Mononuclear cell (primary cell): ENCODE results near the gene CHMP2B. TPM values are rescaled to one million over a fixed set of nuclear protein-coding genes. Genes with fewer than 3 reads are reported as not detected.
"Not testable (repeated sequence)": the region's sequence is repeated elsewhere in the genome, so short reads cannot be mapped to it uniquely, and the experiment has no call there.

Experiments used
- H3K27me3 ChIP-seq: 2 replicates; pipeline ENCODE4 v1.6.0; 2011; ENCODE audit warnings: low read length, control low read depth; ENCODE audit not compliant: insufficient read depth
- H3K4me1 ChIP-seq: 2 replicates; pipeline ENCODE4 v1.5.1; 2011; ENCODE audit warnings: mild to moderate bottlenecking, low read length, control low read depth; ENCODE audit not compliant: insufficient read depth
- H3K4me3 ChIP-seq: 2 replicates; pipeline ENCODE4 v1.5.1; 2011; ENCODE audit warnings: mild to moderate bottlenecking, low read length, moderate library complexity
- H3K9me3 ChIP-seq: 2 replicates; pipeline ENCODE4 v1.5.1; 2011; ENCODE audit warnings: low read depth, mild to moderate bottlenecking, control low read depth, low read length
- total RNA-seq: library from RNA; depleted of rRNA; stranded (reverse); fragments of >200 nt; gene quantifications from one replicate; pipeline ENCODE4 v1.2.3, GENCODE V29; 2012

Gene CHMP2B
- total RNA-seq, 1 donor = 56.9 TPM

GRCh38 chr3:87206635-87207034 is 20.5 kb upstream of the CHMP2B start:
- Histone ChIP-seq H3K4me3 (no peak overlapping the region), H3K4me1 (no peaks in the 10 kb centered on the region), H3K9me3 (no peaks in the 10 kb centered on the region), H3K27me3 (peaks cover 2% of the 10 kb centered on the region)

GRCh38 chr3:87207460-87207859 is 19.6 kb upstream of the CHMP2B start:
- H3K4me1 ChIP-seq = no peaks in the 10 kb centered on the region
- no peak overlapping the region for H3K4me3 ChIP-seq
- peaks cover 2% of the 10 kb centered on the region for H3K27me3 ChIP-seq
- no peaks in the 10 kb centered on the region for H3K9me3 ChIP-seq

- Histone ChIP-seq H3K27me3 (peaks cover 2% of the 10 kb centered on the region), H3K9me3 (no peaks in the 10 kb centered on the region)
Observed at GRCh38 chr3:87209111-87209510, 18.0 kb upstream of the CHMP2B start.

GRCh38 chr3:87218560-87218959 is 8.5 kb upstream of the CHMP2B start:
- no peak overlapping the region for H3K4me3 ChIP-seq
- peaks cover 13% of the 10 kb centered on the region for H3K27me3 ChIP-seq
- H3K9me3 ChIP-seq = no peaks in the 10 kb centered on the region
- H3K4me1 ChIP-seq = no peaks in the 10 kb centered on the region

More at GRCh38 chr3:87209111-87209510, 18.0 kb upstream of the CHMP2B start:
- Histone ChIP-seq H3K4me1 (no peaks in the 10 kb centered on the region), H3K4me3 (no peak overlapping the region)

GRCh38 chr3:87219611-87220010 is 7.5 kb upstream of the CHMP2B start:
- peaks cover 16% of the 10 kb centered on the region for H3K27me3 ChIP-seq
- no peak overlapping the region for H3K4me3 ChIP-seq
- H3K9me3 ChIP-seq = no peaks in the 10 kb centered on the region
- H3K4me1 ChIP-seq = no peaks in the 10 kb centered on the region

GRCh38 chr3:87225659-87226058 is 1.4 kb upstream of the CHMP2B start:
- peaks cover 7% of the 10 kb centered on the region for H3K27me3 ChIP-seq
- no peak overlapping the region for H3K4me3 ChIP-seq

GRCh38 chr3:87227835-87228144 is 681 bp downstream of the CHMP2B start:
- no peaks in the 10 kb centered on the region for H3K9me3 ChIP-seq
- H3K4me3 ChIP-seq = peak overlapping the region; percentile 71
- H3K27me3 ChIP-seq = peaks cover 7% of the 10 kb centered on the region
- H3K4me1 ChIP-seq = peaks cover 10% of the 10 kb centered on the region

More at GRCh38 chr3:87225659-87226058, 1.4 kb upstream of the CHMP2B start:
- Histone ChIP-seq H3K9me3 (no peaks in the 10 kb centered on the region), H3K4me1 (peaks cover 10% of the 10 kb centered on the region)

GRCh38 chr3:87228316-87228715 is 1.2 kb downstream of the CHMP2B start:
- Histone ChIP-seq H3K4me3 (no peak overlapping the region), H3K27me3 (peaks cover 3% of the 10 kb centered on the region)

GRCh38 chr3:87229113-87229512 is 2.0 kb downstream of the CHMP2B start:
- H3K27me3 ChIP-seq = peaks cover 3% of the 10 kb centered on the region
- H3K4me1 ChIP-seq = peaks cover 10% of the 10 kb centered on the region
- no peak overlapping the region for H3K4me3 ChIP-seq
- no peaks in the 10 kb centered on the region for H3K9me3 ChIP-seq

More at GRCh38 chr3:87228316-87228715, 1.2 kb downstream of the CHMP2B start:
- peaks cover 10% of the 10 kb centered on the region for H3K4me1 ChIP-seq
- no peaks in the 10 kb centered on the region for H3K9me3 ChIP-seq

GRCh38 chr3:87233805-87234204 is 6.7 kb downstream of the CHMP2B start:
- Histone ChIP-seq H3K4me1 (no peaks in the 10 kb centered on the region), H3K27me3 (no peaks in the 10 kb centered on the region), H3K9me3 (no peaks in the 10 kb centered on the region), H3K4me3 (no peak overlapping the region)

GRCh38 chr3:87236093-87236492 is 9.0 kb downstream of the CHMP2B start:
- Histone ChIP-seq H3K9me3 (no peaks in the 10 kb centered on the region), H3K27me3 (no peaks in the 10 kb centered on the region), H3K4me1 (no peaks in the 10 kb centered on the region), H3K4me3 (no peak overlapping the region)

- Histone ChIP-seq H3K9me3 (no peaks in the 10 kb centered on the region), H3K27me3 (no peaks in the 10 kb centered on the region), H3K4me3 (no peak overlapping the region), H3K4me1 (no peaks in the 10 kb centered on the region)
Observed at GRCh38 chr3:87246662-87247429, 19.7 kb downstream of the CHMP2B start.

- Histone ChIP-seq H3K4me3 (no peak overlapping the region), H3K27me3 (no peaks in the 10 kb centered on the region), H3K9me3 (no peaks in the 10 kb centered on the region), H3K4me1 (no peaks in the 10 kb centered on the region)
Observed at GRCh38 chr3:87247430-87247773, 20.3 kb downstream of the CHMP2B start.

- H3K4me3 ChIP-seq, H3K4me1 ChIP-seq, H3K9me3 ChIP-seq, H3K27me3 ChIP-seq: not testable (repeated sequence)
Observed at GRCh38 chr3:87248231-87248630, 21.1 kb downstream of the CHMP2B start.

- Histone ChIP-seq H3K9me3 (no peaks in the 10 kb centered on the region), H3K4me1 (no peaks in the 10 kb centered on the region), H3K27me3 (no peaks in the 10 kb centered on the region), H3K4me3 (no peak overlapping the region)
Observed at GRCh38 chr3:87248831-87249230, 21.7 kb downstream of the CHMP2B start.

GRCh38 chr3:87250009-87250408 is 22.9 kb downstream of the CHMP2B start:
- Histone ChIP-seq H3K4me1 (no peaks in the 10 kb centered on the region), H3K27me3 (no peaks in the 10 kb centered on the region), H3K4me3 (no peak overlapping the region), H3K9me3 (no peaks in the 10 kb centered on the region)
